Suprapubic skin (tissue), 4 donors: ENCODE data around the gene MIER2. TPM values are rescaled to one million over a fixed set of nuclear protein-coding genes. Genes with fewer than 3 reads are reported as not detected.

Experiments
- DNase-seq, 2 donors: peaks; one replicate each; pipeline ENCODE4 v3.0.0-alpha.2; 2019; ENCODE audit warnings: low spot score in 2 of 2
- H3K27ac ChIP-seq: fragments of 200-600 bp; sonication (generic); one replicate; pipeline ENCODE4 v1.5.1; 2019
- H3K27me3 ChIP-seq: fragments of 200-600 bp; sonication (generic); one replicate; pipeline ENCODE4 v1.5.1; 2019
- H3K36me3 ChIP-seq: fragments of 200-600 bp; sonication (generic); one replicate; pipeline ENCODE4 v1.5.1; 2019
- H3K4me1 ChIP-seq: fragments of 200-600 bp; sonication (generic); one replicate; pipeline ENCODE4 v1.5.1; 2019
- H3K4me3 ChIP-seq: fragments of 200-600 bp; sonication (generic); one replicate; pipeline ENCODE4 v1.5.1; 2019; ENCODE audit warnings: mild to moderate bottlenecking
- H3K9me3 ChIP-seq: fragments of 200-600 bp; sonication (generic); one replicate; pipeline ENCODE4 v1.5.1; 2019
- CTCF ChIP-seq, 2 donors: fragments of 200-600 bp in 1 of 2; fragments of 450-650 bp in 1 of 2; sonication (generic) in 1 of 2; IDR thresholded peaks; one replicate each; pipeline ENCODE4 v1.5.1; 2016 to 2019; ENCODE audit warnings: antibody characterized with exemption in 2 of 2, mild to moderate bottlenecking in 1 of 2, moderate library complexity in 1 of 2
- EP300 ChIP-seq: sonication (generic); formaldehyde crosslinking; IDR thresholded peaks from one replicate; pipeline ENCODE4 v1.6.1; 2017; ENCODE audit warnings: antibody characterized with exemption
- POLR2A ChIP-seq, 2 donors: fragments of 450-650 bp; IDR thresholded peaks; one replicate each; pipeline ENCODE4 v1.6.1; 2017; ENCODE audit warnings: antibody characterized with exemption in 2 of 2, mild to moderate bottlenecking in 2 of 2, moderate library complexity in 2 of 2
- POLR2AphosphoS5 ChIP-seq, 3 donors: sonication (generic); formaldehyde crosslinking; IDR thresholded peaks; one replicate each; pipeline ENCODE4 v1.6.1; 2017; ENCODE audit warnings: antibody characterized with exemption in 3 of 3
- WGBS: methylation state at CpG from one replicate; pipeline ENCODE4 v1.1.5; 2018; 5-methylcytosine and 5-hydroxymethylcytosine counted together
- total RNA-seq, 4 donors: library from RNA; depleted of rRNA; stranded (reverse); fragments of >200 nt; gene quantifications; one replicate each; pipeline ENCODE4 v1.1.0, GENCODE V29; 2016

MIER2 gene
- total RNA-seq, 4 donors from 2014 or later: 17.5 to 55.7 (median 44.8) TPM

- H3K36me3 ChIP-seq: no peaks in the 10 kb centered on the region
- H3K27ac ChIP-seq: no peak overlapping the region
- H3K4me3 ChIP-seq: no peak overlapping the region
- no peaks in the 10 kb centered on the region for H3K27me3 ChIP-seq
- no peaks in the 10 kb centered on the region for H3K9me3 ChIP-seq
- TF ChIP-seq EP300 (no peak), POLR2AphosphoS5 (IDR thresholded peaks at IDR 0.05) (no peak), POLR2A (IDR thresholded peaks at IDR 0.05) (no peak), CTCF (IDR thresholded peaks at IDR 0.05) (no peak)
- WGBS: 76% methylated on average over 26 of the region's 26 CpGs
- peaks cover 12% of the 10 kb centered on the region for H3K4me1 ChIP-seq
- DNase-seq: peak in 1 of 2 donors; percentile 45
Measured at GRCh38 chr19:347946-348861, 3.6 kb upstream of the MIER2 start.

- Histone ChIP-seq H3K27me3 (no peaks in the 10 kb centered on the region), H3K36me3 (no peaks in the 10 kb centered on the region), H3K9me3 (no peaks in the 10 kb centered on the region), H3K4me3 (peak overlapping the region; percentile 90), H3K4me1 (peaks cover 40% of the 10 kb centered on the region), H3K27ac (no peak overlapping the region)
- peak in 1 of 2 donors; percentile 62 for DNase-seq
- no peak for TF ChIP-seq CTCF (IDR thresholded peaks at IDR 0.05)
- no peak for TF ChIP-seq POLR2AphosphoS5 (IDR thresholded peaks at IDR 0.05)
- TF ChIP-seq EP300: no peak
- TF ChIP-seq POLR2A (IDR thresholded peaks at IDR 0.05): no peak
- 60% methylated on average over 23 of the region's 23 CpGs for WGBS
Measured at GRCh38 chr19:345320-345879, 804 bp upstream of the MIER2 start.

GRCh38 chr19:343941-344624 lies 513 bp downstream of the MIER2 start:
- Histone ChIP-seq H3K9me3 (no peaks in the 10 kb centered on the region), H3K36me3 (peaks cover 3% of the 10 kb centered on the region), H3K4me1 (peaks cover 43% of the 10 kb centered on the region), H3K4me3 (peak overlapping the region; percentile 90), H3K27ac (peak overlapping the region; percentile 88), H3K27me3 (no peaks in the 10 kb centered on the region)
- 0% methylated on average over 1 of the region's 70 CpGs for WGBS
- TF ChIP-seq CTCF (IDR thresholded peaks at IDR 0.05): no peak
- no peak for TF ChIP-seq POLR2A (IDR thresholded peaks at IDR 0.05)
- TF ChIP-seq POLR2AphosphoS5 (IDR thresholded peaks at IDR 0.05): no peak
- TF ChIP-seq EP300: no peak
- DNase-seq: peak in 1 of 2 donors; percentile 63

GRCh38 chr19:343451-343931 lies 1.1 kb downstream of the MIER2 start:
- Histone ChIP-seq H3K4me1 (peaks cover 43% of the 10 kb centered on the region), H3K27ac (peak overlapping the region; percentile 88), H3K9me3 (no peaks in the 10 kb centered on the region), H3K27me3 (no peaks in the 10 kb centered on the region), H3K36me3 (peaks cover 3% of the 10 kb centered on the region), H3K4me3 (peak overlapping the region; percentile 90)
- DNase-seq: peak in 1 of 2 donors; percentile 60
- WGBS: 45% methylated on average over 14 of the region's 19 CpGs
- TF ChIP-seq CTCF (IDR thresholded peaks at IDR 0.05) (no peak), EP300 (no peak), POLR2AphosphoS5 (IDR thresholded peaks at IDR 0.05) (no peak), POLR2A (IDR thresholded peaks at IDR 0.05) (no peak)
